PC-9 (cell line): ENCODE measurements around the gene CDHR4.

Experiments
- EZH2 ChIP-seq: fragments of 200-600 bp; sonication (generic); IDR thresholded peaks from 2 replicates; pipeline ENCODE4 v1.8.0; 2017; ENCODE audit warnings: antibody characterized with exemption, low read depth
- TF ChIP-seq, protein P1 (sequence below): fragments of 200-600 bp; sonication (generic); conservative IDR thresholded peaks from 2 replicates; pipeline ENCODE4 v1.6.1; 2017; ENCODE audit warnings: mixed run types, antibody characterized with exemption, mild to moderate bottlenecking, moderate library complexity

DNA sequence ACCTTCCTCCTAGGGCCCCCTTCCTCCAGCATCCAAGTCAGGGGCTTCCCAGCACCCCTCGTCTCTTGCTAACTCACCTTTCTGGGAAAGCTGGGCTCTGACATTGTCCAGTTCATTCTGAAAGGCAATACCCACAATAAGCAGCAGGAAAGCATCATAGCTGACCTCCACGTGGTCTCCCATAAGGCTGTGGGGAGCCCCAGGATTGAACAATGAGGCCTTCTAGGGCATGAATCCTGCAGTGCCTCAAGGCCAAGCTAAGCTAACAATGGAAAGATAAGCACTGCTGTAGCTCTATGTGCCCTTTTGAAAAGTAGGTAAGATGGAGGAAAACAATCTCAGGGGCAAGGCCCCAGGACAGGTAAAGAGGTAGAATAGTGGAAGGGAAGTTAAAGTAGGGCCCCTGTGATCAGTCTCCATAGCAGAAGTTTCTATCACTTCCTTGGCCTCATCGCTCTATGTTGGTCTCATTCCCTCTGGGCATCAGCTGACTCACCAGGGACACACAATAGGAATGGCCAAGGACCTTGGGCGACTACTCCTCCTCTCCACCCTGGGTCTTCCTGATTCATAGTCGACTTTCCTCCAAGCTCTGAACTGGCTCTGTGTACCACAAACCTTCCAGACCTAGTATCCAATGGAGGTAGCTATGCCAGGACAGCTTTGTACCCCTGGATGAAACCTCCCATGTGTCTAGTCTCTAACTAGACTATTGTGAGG, 45.0 kb upstream of the CDHR4 start:
- TF ChIP-seq, protein P1, sequence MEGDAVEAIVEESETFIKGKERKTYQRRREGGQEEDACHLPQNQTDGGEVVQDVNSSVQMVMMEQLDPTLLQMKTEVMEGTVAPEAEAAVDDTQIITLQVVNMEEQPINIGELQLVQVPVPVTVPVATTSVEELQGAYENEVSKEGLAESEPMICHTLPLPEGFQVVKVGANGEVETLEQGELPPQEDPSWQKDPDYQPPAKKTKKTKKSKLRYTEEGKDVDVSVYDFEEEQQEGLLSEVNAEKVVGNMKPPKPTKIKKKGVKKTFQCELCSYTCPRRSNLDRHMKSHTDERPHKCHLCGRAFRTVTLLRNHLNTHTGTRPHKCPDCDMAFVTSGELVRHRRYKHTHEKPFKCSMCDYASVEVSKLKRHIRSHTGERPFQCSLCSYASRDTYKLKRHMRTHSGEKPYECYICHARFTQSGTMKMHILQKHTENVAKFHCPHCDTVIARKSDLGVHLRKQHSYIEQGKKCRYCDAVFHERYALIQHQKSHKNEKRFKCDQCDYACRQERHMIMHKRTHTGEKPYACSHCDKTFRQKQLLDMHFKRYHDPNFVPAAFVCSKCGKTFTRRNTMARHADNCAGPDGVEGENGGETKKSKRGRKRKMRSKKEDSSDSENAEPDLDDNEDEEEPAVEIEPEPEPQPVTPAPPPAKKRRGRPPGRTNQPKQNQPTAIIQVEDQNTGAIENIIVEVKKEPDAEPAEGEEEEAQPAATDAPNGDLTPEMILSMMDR: no peak
- no peak for TF ChIP-seq EZH2
